Right lobe of liver (tissue), 4 donors: ENCODE data around the gene MACROD2.

ENCODE experiments used
- POLR2A ChIP-seq: fragments of 450-650 bp; IDR thresholded peaks from one replicate; pipeline ENCODE4 v1.6.1; 2017; ENCODE audit warnings: antibody characterized with exemption, mild to moderate bottlenecking
- TF ChIP-seq, protein P1 (sequence below), 4 donors: fragments of 200-600 bp in 3 of 4; fragments of 450-650 bp in 1 of 4; IDR thresholded peaks; one replicate each; pipeline versions ENCODE4 v1.5.1 to v1.8.0; 2016 to 2022; ENCODE audit warnings: antibody characterized with exemption in 4 of 4, mild to moderate bottlenecking in 2 of 4
- donor health status: DM: no; HTN: no; CAD: no.
- donor health status: DM: no; HTN: no; CAD: no.
- donor health status: DM: no; HTN: yes; CAD: no.

DNA sequence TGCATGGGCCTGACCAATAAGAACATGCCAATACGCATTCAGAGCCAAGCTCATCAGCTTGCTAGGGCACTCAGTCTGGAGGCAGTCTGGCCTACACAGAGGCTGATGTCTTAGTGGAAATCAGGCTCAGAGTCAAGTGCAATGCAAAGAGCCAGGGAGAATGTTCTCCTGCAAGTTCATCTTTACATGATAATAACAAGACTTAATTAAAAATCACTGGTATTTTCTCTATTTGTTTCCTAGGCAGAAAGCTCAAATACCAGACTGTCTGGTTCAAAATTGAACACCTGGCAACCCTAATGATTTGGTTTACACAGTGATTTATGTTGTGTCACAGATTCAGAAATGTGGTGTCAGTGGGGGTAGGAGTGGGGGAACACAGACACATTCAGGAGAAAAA, 1031.4 kb downstream of the MACROD2 start:
- TF ChIP-seq, protein P1, sequence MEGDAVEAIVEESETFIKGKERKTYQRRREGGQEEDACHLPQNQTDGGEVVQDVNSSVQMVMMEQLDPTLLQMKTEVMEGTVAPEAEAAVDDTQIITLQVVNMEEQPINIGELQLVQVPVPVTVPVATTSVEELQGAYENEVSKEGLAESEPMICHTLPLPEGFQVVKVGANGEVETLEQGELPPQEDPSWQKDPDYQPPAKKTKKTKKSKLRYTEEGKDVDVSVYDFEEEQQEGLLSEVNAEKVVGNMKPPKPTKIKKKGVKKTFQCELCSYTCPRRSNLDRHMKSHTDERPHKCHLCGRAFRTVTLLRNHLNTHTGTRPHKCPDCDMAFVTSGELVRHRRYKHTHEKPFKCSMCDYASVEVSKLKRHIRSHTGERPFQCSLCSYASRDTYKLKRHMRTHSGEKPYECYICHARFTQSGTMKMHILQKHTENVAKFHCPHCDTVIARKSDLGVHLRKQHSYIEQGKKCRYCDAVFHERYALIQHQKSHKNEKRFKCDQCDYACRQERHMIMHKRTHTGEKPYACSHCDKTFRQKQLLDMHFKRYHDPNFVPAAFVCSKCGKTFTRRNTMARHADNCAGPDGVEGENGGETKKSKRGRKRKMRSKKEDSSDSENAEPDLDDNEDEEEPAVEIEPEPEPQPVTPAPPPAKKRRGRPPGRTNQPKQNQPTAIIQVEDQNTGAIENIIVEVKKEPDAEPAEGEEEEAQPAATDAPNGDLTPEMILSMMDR (IDR thresholded peaks at IDR 0.05), result no peak
- no peak for TF ChIP-seq POLR2A
